Measurements from ENCODE around the gene DAO.

The DAO gene

DNA sequence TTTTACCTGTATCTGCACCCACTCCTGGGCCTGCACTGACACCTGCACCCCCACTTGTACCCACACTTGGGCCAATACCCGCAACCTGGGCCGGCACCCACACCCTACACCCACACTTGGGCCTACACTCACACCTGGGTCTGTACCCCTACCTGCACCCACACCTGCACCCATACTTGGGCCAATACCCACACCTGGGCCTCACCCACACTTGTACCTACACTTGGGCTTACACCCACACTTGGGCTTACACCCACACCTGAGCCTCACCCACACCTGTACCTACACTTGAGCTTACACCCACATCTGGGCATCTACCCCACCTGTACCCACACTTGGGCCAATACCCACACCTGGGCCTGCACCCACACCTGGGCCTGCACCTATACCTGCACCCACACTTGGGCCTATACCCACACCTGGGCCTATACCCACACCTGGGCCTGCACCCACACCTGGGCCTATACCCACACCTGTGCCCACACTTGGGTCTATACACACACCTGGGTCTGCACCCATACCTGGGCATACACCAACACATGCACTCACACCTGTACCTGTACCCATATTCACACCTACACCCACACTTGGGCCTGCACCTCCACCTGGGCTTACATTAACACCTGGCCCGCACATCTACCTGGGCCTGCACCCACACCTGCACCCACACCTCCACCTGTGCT lies 39.2 kb downstream of the DAO start:
- DNase-seq (ENCODE audit: low read depth) = no peak

- DNase-seq (ENCODE audit: low read depth) = no peak
Observed at GRCh38 chr12:108921946-108922345, 42.1 kb downstream of the DAO start.

GRCh38 chr12:108922918-108923317 lies 43.0 kb downstream of the DAO start:
- no peak for DNase-seq (ENCODE audit: low read depth)

GRCh38 chr12:108928695-108929094 lies 48.8 kb downstream of the DAO start:
- no peak for DNase-seq (ENCODE audit: low read depth)

DNA sequence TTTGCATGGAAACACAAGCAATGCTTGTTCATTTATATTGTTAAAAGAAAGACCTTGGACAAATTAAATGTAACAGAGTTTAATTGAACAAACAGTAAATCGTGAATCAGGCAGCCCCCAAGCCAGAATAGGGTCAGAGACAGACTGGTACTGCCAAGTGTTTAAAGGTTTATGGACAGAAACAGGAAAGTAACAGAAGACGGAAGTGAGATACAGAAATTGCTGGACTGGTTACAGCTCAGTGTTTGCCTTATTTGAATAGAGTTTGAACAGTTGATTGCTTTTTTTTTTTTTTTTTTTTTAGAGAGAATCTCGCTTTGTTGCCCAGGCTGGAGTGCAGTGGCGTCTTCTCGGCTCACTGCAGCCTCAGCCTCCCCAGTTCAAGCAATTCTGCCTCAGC lies 50.3 kb downstream of the DAO start:
- no peak for DNase-seq (ENCODE audit: low read depth)

- DNase-seq (ENCODE audit: low read depth) = no peak
Observed at GRCh38 chr12:108930756-108931155, 50.9 kb downstream of the DAO start.

- no peak for DNase-seq (ENCODE audit: low read depth)
Observed at GRCh38 chr12:108933949-108934348, 54.1 kb downstream of the DAO start.

DNA sequence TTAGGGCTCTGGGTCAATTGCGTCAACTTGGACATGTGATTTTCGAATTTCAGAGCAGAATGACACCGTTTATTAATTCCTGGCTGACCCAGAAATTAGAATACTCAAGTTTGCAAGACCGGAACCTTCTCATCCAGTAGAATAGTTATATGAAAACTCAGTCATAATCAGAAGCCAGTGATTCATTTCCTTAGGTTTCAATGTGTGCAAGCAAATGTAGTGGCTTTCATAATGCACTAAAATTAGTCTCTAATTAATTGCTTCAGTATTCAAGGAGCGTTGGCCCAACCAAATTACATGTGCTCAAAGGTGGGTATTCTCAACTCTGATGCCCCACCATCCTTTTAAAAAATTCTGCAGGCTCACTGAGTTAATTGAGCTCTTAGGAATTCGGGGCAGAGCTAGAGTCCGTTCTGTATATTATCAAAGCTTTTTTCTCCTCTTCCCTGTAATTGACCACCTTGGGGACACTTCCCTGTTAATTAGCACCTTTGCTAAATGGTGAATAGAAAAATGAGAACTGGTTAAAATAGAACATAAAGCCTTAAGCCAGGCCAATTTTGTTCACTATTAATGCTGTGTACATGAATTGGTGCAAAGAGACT lies 55.4 kb downstream of the DAO start:
- DNase-seq (ENCODE audit: low read depth) = no peak

DNA sequence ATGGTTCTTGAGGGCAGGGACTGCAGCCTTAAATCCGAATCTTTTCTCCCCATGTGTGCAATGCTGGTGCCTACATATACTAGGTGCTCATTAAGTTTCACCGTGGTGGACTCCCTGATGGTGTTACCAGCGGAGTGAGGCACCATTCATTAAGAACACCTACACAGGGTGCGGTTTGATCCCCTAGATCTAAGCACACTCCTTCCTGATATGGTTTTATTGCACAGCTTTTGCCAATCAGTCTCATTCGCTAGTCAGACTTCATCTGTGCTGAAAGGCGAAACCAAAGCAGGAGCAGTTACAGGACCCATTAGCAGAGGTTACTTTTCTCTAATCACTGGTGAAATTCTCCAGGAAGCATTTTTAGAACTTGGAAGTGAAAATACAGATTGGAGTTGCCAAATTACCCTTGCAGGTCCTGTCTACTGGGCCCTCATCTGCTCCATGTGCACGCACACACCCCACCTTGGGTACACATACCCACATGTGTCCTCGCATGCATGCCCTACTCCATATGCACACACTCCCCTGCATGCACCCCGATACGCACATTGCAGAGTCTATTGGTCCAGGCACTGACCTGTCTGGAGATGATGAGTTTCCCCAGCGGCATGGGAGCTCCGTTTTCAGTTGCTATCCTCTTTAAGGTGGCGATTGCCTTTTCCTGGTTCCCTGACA lies 58.5 kb downstream of the DAO start:
- DNase-seq (ENCODE audit: low read depth) = no peak

GRCh38 chr12:108939594-108939993 lies 59.7 kb downstream of the DAO start:
- DNase-seq (ENCODE audit: low read depth) = no peak

DNA sequence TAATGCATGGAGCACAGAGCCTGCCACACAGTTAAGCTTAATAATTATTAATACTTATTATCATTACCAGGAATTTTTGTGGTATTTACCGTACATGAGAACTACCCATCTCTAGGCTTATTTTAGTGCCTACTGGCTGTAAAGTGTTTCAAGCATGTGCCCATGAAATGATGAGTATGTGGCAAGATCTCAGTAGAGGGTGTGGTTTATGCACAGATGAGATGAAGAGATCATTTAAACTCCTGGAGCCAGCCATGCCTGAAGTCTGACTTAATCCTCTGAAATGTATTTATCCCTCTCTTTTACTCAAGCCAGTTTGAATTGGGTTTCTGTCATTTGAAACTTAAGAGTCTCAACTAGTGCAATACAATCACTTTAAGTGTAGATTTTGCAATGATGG lies 60.2 kb downstream of the DAO start:
- no peak for DNase-seq (ENCODE audit: low read depth)

DNA sequence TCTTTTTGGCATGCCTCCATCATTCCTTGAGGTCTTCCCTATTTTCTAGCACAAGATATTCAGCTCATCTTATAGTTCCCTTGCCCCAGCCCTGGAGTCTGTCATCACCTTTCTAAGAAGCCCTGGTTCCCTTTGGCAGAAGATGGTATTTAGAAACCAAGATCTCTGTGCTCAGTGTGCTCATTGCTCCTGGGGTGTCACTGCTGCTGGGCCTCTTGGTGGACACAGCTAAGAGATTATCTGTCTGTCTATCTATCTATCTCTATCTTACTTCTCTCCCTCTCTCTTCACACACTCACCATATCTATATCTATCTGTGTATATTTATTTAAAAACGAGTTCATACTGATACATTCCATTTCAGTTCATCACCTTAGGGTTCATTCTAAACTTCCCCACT lies 67.2 kb downstream of the DAO start:
- no peak for DNase-seq (ENCODE audit: low read depth)

GRCh38 chr12:108948367-108948766 lies 68.5 kb downstream of the DAO start:
- DNase-seq (ENCODE audit: low read depth) = no peak

- DNase-seq (ENCODE audit: low read depth) = no peak
Observed at GRCh38 chr12:108949976-108950375, 70.1 kb downstream of the DAO start.
